ENCODE measurements around the gene CHST15. TPM values are rescaled to one million over a fixed set of nuclear protein-coding genes. Genes with fewer than 3 reads are reported as not detected.

CHST15 gene
- total and polyA plus RNA-seq, 2 of the 8 experiments (the other 6 are each of a cell fraction or from before 2014, with no cell fraction given): 8.8 to 9.1 TPM

GRCh38 chr10:124083740-124084397 is 9.5 kb downstream of the CHST15 start:
- POLR2A ChIA-PET (ENCODE audit: partially characterized antibody): interaction anchor here (1.7 kb wide), 1 partner anchor 10 kb away, joined by 5 read pairs; the partner anchor contains the start of gene CHST15
- Histone ChIP-seq H3K23me2 (ENCODE audit: low read depth, low read length) (no peaks in the 10 kb centered on the region), H4K5ac (ENCODE audit: insufficient read length, low read depth, low read length) (no peak overlapping the region), H3K18ac (ENCODE audit: extremely low read depth, low read length) (0 out of 2 replicates have a peak overlapping the region, but pooled peaks have one; percentile 34), H3K23ac (ENCODE audit: insufficient read length) (no peak overlapping the region), H3K27me3 (replicated peaks in 1 of 4; ENCODE audit: control insufficient read depth in 3 of 4, extremely low read depth in 1 of 4, insufficient read depth in 3 of 4, low read length in 3 of 4) (no peaks in the 10 kb centered on the region), H4K8ac (ENCODE audit: extremely low read depth, insufficient read depth, low read length) (peak overlapping the region; percentile 19; the same call in 1 of the 2 replicates), H2AK5ac (ENCODE audit: low read depth, low read length) (no peak overlapping the region), H4K91ac (replicated peaks; ENCODE audit: insufficient read length, low read length) (no peak overlapping the region), H2BK120ac (replicated peaks; ENCODE audit: low read depth, low read length) (no peak overlapping the region), H2BK12ac (ENCODE audit: low read depth, low read length) (no peak overlapping the region), H2BK15ac (ENCODE audit: low read length) (peak overlapping the region; percentile 67), H3K9me3 (ENCODE audit: insufficient read depth in 2 of 2, low read depth in 1 of 2, low read length in 1 of 2) (no peaks in the 10 kb centered on the region), H2BK20ac (ENCODE audit: low read length) (no peak overlapping the region), H3K27ac (ENCODE audit: low read depth, low read length) (no peak overlapping the region), H3K4me2 (ENCODE audit: insufficient read depth in 1 of 2, low read depth in 2 of 2, low read length in 2 of 2) (no peak overlapping the region), H3K79me1 (ENCODE audit: low read depth, low read length) (peaks cover 2% of the 10 kb centered on the region; the same call in 1 of the 2 replicates), H3K4me3 (ENCODE audit: extremely low read depth in 1 of 4, insufficient read depth in 2 of 4, low read depth in 3 of 4, low read length in 4 of 4) (no peak overlapping the region), H3K36me3 (ENCODE audit: control insufficient read depth in 2 of 4, insufficient read depth in 4 of 4, low read length in 3 of 4) (no peaks in the 10 kb centered on the region), H2AFZ (ENCODE audit: low read length) (no peak overlapping the region), H3K79me2 (ENCODE audit: control insufficient read depth in 1 of 2, insufficient read depth in 2 of 2, low read length in 2 of 2) (no peaks in the 10 kb centered on the region; a peak in 2 of 4 replicates), H3K4ac (replicated peaks; ENCODE audit: insufficient read length, low read depth, low read length) (no peak overlapping the region), H3K9ac (replicated peaks in 1 of 4; ENCODE audit: extremely low read depth in 1 of 4, low read depth in 3 of 4, low read length in 3 of 4) (no peak overlapping the region), H3K56ac (replicated peaks; ENCODE audit: insufficient read length, low read depth, low read length) (no peak overlapping the region), H3K4me1 (replicated peaks in 1 of 4; ENCODE audit: control insufficient read depth in 3 of 4, insufficient read depth in 4 of 4, low read length in 3 of 4) (no peaks in the 10 kb centered on the region; a peak in 2 of 7 replicates), H2BK5ac (ENCODE audit: low read depth, low read length) (no peak overlapping the region), H3K14ac (ENCODE audit: insufficient read length) (no peak overlapping the region), H4K20me1 (replicated peaks in 1 of 2; ENCODE audit: control insufficient read depth in 1 of 2, insufficient read depth in 2 of 2, low read length in 2 of 2) (peaks cover 0 to 3% of the 10 kb centered on the region in 2 experiments)
- CTCF ChIA-PET (ENCODE audit: partially characterized antibody): interaction anchor here (0.7 to 1.7 kb wide), 6 partner anchors 9 to 320 kb away, joined by 3 to 6 read pairs (median 4); no protein-coding TSS in a partner anchor
- WGBS, 2 experiments (ENCODE audit: extremely low coverage in 1 of 2, insufficient coverage in 1 of 2, insufficient read length in 1 of 2, insufficient replicate concordance in 2 of 2, low coverage in 1 of 2, low lambda C conversion rate in 2 of 2, missing lambda C conversion rate in 1 of 2): 89% methylated on average over 15 of the region's 16 CpGs; no CpG with 5 or more reads in 1 of the 2 experiments
- FAIRE-seq (no peak), DNase-seq (ENCODE audit: low read depth in 1 of 2, low spot score in 2 of 2) (no peak)
- TF ChIP-seq CTBP2 (IDR thresholded peaks at IDR 0.05; ENCODE audit: borderline replicate concordance, insufficient read depth, insufficient read length, low read length) (no peak), RFX5 (IDR thresholded peaks at IDR 0.05; ENCODE audit: borderline replicate concordance, low read depth, low read length) (no peak), POLR2AphosphoS5 (IDR thresholded peaks at IDR 0.05; ENCODE audit: low read depth, low read length) (no peak), HDAC6 (IDR thresholded peaks at IDR 0.05; ENCODE audit: low read depth, low read length) (no peak), CHD2 (IDR thresholded peaks at IDR 0.05; ENCODE audit: low read length) (no peak), MAFK (IDR thresholded peaks at IDR 0.05; ENCODE audit: low read depth, low read length) (no peak), HDAC2 (IDR thresholded peaks at IDR 0.05; ENCODE audit: borderline replicate concordance in 1 of 2, low read depth in 2 of 2, low read length in 2 of 2) (no peak), EZH2 (IDR thresholded peaks at IDR 0.05; ENCODE audit: low read depth, low read length, severe bottlenecking) (no peak), ATF2 (IDR thresholded peaks at IDR 0.05; ENCODE audit: low read length) (no peak), MAX (IDR thresholded peaks at IDR 0.05) (no peak)
